CD4-positive, alpha-beta T cell treated with Interleukin-15 for 4 hours (primary cell): ENCODE results near the gene BHLHE23.

Experiments used
- DNase-seq: peaks from one replicate; pipeline ENCODE4 v3.0.0-alpha.2; 2020; ENCODE audit warnings: low spot score

Gene BHLHE23

DNA sequence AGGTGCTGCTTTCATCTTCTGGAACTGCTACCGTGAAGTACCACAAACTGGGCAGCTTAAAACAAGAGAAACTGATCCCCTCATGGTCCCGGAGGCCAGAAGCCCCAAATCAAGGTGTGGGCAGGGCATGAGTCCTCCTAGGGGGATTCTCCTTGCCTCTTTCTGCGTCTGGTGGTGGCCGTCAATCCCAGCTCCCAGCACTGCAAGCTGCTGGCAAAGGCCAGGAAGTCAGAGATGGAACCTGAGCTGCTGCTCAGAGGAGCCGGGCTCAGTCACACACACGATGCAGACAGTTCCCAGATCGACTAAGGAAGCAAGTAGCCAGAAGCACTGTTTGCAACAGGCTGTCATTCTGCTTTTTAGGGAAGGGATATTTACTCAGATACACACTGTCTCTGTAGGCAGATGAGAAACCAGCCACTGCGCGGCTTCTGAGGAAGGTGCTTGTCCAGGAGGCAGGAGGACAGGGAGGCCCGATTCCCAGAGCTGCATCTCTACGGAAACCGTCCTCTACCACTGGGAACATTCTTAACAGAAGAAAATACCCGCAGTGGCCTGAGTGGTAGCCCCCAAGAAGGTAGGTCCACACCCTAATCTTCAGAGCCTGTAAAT lies 15.5 kb downstream of the BHLHE23 start:
- DNase-seq, result no peak

DNA sequence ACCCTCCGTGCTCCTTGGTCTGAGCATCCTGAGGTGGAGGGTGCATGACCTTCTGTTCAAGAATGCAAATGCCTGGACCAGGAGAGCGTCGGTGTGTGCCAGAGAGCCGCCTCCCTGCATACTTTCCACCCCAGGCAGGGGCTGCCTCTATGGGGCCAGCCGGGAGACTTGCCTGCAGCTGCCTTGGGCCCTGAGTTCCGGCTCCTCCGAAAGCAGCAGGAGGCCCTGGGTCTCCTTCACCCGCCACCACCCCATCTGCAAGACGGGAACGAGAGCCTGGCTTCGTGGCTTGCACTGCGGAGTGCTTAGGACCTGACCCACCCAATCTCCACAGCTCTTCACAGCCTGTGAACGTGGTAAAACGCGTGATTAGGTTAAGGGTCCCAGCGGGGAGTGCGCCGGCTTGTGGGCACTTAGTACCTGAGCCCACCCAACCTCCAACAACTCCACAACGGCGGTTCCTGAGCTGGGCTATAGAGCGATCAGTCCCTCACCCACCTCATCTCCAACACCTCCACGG lies 16.4 kb downstream of the BHLHE23 start:
- DNase-seq, result no peak

DNA sequence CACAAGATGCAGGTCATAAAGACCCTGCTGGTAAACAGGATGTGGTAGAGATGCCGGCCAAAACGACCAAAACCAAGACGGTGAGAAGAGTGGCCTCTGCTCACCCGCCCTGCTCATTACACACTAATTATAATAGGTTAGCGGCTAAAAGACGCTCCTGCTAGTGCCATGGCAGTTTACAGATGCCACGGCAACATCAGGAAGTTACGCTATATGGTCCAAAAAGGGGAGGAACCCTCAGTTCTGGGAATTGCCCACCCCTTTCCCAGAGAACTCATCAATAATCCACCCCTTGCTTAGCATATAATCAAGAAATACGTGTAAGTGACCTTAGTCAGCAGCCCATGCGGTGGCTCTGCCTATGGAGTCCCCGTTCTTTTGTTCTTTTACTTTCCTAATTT lies 17.6 kb downstream of the BHLHE23 start:
- peak; percentile 24 for DNase-seq

DNA sequence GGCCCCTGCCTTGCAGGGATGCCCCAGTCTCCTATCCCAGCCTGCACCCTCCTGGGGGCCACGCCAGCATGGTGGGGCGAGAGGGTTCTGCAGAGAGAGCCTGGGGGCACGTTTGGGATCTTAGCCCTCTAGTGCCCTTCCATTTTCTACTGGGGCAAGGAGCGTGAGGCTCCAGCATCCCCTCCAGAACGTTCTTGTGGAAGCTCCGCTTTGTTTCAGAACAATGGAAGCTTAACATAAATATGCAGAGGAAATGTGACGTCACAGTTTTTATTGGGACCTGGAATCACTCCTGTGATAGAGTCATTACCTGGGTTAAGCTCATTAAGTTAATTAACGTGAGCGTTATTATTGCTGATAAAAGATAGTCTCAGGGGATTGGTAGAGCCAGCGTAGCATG lies 19.6 kb downstream of the BHLHE23 start:
- DNase-seq, result no peak

DNA sequence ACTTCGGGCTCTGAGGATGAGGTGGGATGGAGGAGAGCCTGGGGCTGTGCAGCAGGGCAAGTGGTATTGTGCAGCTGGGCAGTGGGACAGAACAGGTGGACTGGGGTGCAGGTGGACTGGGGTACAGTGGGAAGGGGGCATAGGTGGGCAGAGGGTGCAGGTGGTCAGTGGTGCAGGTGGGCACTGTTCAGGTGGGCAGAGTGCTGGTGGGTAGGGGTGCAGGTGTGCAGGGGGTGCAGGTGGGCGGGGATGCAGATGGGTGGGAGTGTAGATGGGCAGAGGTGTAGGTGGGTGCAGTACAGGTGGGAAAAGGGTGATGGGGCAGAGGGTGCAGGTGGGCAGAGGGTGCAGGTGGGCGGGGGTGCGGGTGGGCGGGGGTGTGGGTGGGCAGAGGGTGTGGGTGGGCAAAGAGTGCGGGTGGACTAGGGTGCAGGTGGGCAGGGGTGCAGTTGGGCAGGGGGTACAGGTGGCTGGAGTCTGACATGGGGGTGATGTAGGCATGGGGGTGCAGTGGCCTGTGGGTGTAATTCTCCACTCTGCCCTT lies 20.4 kb downstream of the BHLHE23 start:
- DNase-seq, result no peak

DNA sequence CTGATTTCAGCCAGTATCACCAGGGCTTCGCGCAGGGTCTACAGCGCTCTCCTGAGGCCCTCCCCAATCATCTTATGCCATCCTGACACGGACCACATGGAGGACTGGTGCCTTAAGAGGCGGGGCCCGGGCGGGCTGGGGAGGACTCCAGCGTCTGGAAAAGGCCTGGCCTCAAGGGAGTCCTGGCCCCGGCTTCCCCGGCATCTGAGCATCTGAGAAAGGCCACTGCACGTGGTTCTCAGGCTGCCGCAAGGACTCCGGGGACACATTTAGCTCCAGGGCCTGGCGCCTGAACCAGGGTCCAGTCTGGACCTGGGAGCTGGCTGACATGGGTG lies 21.4 kb downstream of the BHLHE23 start:
- no peak for DNase-seq

DNA sequence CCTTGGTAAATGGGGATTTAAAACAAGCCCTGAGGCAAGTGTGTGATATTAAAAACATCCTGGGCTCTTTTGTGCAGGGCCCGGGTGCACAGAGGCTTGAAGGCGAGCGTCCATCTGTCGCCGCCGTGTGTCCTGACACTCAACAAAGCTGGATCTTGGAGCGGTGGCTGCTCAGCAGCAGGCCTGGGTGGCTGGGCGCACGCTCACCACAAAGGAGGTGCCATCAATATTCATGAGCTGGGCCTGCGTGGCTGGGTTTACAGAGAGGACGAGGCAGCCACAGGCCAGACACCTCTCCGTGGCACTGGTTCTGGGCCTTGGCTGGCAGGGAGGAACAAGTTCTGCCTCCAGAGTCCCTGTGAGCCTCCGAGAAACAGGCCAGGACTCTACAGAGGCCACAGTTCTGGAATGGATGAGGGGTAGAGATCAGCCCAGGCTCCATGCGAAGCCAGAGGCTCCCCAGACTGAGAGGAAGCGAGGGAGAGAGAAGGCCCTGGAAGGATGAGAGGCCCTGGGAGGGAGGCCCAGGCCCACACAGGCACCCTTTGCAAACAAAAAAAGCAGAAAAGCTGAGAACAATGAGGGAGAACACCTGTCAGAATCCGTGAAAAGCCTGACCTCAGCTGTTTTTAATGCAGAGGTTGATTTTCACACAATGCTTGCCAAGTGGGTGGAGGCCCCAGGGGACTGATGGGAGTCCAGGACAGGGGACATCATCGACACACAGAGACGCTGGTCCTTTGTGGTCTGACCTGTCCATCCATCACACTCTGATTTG lies 21.9 kb downstream of the BHLHE23 start:
- no peak for DNase-seq

DNA sequence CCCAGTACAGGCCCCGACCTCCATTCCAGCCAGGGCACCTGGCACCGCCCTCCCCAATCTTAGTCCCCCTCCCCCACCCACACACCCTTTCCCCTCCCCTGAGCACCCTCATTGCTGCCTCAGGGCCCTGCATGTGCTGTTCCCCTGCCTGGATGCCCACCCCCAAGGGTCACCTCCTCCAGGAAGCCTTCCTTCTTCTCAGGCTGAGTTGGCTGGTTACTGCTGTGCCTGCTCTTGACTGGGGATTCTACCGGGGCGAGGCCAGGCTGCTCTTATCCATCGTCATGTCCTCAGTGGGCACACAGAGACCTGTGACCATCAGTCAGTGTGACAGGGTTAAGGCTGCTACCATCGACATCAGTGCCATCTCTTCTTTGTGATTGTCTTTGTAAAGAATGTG lies 23.6 kb downstream of the BHLHE23 start:
- no peak for DNase-seq

DNA sequence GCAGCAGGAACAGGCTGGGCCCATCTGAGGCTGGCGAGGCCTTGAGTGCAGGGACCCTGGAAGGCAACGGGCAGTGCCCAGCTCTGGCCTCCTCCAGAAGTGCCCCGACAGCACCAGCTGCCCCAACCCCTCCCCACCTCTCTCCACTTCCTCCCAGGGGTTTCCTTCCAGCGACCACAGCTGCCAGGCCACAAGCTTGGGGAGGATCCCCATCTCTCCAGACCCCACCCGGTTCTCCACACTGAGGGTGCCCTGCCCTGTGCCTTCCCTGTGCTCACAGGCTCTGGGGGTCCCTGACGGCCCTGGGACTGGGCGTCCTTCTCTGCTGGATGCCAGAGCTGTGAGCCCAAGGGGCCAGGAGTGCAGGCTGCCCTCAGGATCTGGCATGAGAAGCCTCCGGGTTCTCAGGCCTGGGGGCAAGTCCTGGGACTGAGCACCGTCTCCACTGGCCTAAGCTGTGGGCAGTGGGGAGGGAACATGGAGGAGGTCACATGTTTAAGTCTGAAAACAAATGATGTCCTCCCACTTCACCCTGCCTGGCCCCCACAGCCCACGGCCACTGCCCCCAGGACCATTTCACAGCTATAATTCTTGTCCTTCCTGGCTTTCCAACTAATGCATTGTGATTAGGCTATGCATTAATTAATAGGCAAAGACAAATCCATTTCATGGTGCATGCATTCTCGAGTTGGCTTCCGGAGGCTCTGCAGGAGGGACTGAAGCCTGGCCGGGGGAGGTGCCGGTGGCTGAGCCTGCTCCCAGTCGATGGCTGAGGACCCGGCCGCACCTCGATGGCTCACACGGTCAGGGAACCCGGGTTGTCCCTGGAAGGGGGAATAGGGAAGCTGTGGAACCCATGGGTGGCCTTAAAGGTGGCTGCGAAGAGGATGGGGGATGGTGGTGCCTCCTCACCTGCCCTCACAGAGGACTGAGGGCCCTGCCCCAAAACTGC lies 24.4 kb downstream of the BHLHE23 start:
- DNase-seq, result no peak

DNA sequence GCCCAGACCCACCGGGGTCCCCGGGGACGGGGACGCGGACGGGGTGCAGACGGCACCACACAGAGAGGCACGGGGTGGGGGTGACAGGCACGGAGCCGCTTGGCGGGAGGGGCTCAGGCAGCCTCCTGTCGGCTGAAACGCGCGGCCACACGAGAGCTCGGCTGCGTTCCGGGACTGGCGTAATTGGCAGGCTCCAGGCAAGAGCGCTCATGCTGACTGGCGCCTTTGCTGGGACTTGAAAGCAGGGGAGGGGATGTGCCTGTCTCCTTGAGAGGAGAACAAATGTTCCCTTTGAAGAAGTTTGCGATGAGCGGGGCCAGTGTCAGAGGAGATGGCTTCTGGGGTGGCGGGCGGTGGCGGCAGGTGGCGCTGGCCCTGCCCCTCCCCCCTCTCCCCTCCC lies 25.8 kb downstream of the BHLHE23 start:
- DNase-seq, result peak; percentile 15

DNA sequence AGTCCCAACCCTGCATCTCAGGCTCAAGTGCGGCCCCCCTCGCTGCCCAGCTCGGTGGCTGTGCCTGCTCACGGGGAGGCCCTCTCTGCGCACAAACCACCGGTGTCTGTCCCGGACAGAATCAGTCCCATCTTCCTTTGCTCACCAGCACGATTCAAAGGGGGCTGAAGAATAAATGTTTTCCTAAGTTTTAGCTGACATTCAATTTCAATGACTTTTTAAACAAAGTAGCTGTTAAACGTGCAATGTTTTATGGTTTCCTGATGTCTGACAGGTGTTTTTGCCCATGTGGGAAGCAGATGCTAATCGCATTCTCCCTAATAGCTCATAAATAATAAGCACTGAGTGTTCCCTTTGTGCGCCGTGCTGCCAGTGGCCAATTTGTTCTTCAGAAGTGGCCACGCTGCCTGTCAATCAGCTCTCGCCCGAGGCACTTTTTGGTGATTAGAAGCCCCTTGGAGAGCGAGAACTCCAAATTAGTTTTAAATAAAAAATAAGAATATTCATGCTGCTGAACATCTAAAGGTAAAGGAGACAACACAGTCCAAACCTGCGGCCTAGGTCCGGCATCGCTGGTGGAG lies 26.3 kb downstream of the BHLHE23 start:
- no peak for DNase-seq

DNA sequence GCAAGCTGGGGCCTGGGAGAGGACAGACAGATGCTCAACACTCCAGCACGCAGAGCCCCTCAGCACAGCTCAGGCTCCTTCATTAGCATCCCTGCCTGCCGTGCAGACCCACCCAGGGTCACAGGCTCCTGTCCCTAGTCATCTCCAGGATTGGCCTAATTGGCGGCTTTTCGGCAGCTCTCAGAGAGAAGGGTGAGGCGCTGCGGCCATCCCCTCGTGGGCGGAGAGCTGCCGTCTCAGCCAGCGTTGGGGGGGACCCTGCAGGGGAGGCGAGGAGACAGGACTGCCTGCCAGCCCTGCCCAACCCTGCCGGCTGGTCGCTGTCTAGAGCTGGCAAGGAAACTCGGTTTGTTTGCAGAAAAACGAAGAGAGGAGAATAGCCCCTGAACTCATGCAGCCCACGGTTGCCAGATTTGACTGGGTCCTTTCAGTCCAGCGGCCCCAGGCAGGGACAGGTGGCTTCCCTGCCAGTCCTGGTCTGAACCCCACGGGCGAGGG lies 26.8 kb downstream of the BHLHE23 start:
- DNase-seq, result no peak

DNA sequence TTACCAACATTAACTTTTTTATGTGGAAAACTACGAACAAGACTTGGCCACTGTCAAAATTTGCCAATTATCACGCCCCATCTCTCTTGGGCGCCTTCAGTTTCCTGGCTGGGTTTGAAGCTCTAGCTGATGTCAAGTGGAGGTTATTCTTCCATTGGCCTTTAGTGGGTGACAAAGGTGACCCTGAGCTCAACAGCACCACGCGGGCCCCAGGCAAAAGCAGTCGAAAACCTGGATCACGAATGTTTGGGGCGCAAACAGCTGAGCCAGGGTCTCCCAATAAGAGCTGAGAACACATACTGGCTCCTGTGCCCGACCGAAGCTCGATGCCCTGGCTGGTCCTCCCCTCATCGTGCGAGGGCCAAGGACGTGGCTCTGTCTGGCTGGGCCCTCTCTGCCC lies 27.5 kb downstream of the BHLHE23 start:
- DNase-seq, result no peak

DNA sequence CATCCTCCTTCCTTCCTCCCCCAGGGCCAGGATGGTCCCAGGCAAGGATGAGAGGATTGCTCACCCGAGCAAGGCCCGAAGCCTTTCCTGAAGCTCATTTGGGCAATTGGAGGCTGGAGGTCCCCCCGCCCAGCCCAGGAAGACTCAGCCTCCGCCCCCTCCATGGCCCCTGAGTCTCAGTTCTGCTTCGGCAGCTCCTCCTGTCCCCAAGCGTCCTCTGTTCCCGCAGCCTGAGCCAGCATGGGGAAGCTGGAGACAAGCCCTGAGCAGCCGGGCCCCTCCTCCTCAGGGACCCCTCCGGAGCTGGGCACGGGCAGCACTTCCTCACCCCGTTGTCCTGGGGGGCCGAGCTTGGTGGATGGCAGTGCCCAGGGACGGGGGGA lies 28.2 kb downstream of the BHLHE23 start:
- no peak for DNase-seq

DNA sequence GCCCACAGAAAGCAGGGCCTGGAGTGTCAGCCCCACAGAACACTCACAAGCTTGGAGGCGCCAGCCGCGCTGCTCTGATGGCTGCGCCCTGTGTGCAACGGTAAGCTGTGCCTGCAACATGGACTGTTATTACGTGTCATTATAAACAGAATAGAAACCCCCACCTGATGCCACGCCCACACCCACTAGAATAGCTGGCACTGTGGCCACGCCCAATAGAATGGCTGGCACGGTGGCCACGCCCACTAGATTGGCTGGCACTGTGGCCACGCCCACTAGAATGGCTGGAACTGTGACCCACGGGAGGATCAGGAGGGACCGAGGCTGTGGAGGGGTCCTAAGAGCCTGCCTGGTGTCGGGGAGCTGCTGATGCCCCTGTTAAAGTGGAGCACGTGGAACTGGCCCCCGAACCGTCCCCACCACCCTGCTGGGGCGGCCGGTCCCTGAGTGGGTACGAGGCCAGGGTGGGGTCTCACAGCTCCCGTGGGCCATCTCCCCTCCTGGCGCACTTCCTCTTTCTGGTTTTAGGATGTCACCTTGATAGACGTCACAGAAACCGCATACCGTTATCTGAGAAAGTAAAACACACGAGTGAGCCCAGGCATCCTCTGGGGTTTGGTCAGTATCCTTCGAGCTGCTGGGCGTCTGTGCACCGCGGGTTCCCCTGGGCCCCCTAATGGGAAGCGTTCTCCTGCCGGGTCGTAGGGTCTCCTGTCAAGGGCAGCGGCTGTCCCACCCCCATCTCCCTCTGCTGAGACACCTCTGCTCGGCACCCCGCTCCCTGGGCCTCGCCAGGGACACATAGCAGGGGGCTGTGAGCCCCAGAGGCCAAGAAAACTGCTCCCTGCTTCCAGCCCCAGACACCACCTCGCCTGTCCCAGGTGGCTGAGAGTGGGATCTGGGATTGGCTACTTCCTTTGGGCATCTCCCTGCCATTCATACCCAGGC lies 28.9 kb downstream of the BHLHE23 start:
- peak; percentile 83 for DNase-seq

DNA sequence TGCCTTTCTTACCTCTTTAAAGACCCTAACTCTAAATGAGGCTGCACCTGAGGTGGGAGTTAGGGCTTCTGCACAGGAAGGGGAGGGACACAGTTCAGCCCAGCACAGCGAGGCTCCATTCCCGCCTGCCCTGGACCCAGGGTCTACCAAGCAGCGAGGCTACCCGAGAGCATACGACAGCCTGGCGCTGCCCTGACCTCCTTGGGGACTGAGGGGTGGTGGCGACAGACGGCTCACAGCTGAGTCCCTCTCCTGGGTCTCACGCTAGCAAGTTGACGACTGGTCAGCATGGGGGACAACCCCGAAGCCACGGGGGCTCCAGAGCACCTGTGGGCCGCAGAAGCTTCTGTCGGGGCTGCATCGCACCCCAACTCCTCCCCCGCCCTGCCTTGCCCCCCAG lies 29.9 kb downstream of the BHLHE23 start:
- DNase-seq, result no peak

DNA sequence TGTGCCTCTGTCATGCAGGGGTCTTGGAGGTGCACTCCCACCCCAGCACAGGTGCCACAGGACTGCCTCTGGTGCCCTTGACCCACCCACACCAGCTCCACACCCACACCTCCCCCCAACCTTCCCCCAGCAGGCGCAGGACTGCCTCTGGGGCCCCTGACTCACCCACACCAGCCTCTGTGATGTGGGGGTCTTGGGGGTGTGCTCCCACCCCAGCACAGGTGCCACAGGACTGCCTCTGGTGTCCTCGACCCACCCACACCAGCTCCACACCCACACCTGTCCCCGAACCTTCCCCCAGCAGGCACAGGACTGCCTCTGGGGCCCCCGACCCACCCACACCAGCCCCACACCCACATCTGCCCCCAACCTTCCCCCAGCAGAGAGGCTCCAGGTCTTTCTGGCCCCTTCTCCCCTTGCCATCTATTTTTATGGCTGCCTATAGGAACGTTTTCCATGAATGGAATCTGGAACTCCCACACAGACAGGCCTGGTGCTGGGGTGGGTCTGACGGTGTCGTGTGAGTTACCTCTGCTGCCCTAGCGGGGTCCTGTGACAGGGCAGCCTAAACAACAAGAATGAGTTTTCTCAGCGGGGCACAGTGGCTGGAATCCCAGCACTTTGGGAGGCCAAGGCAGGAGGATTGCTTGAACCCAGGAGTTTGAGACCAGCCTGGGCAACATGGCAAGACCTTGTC lies 30.8 kb downstream of the BHLHE23 start:
- DNase-seq, result no peak

DNA sequence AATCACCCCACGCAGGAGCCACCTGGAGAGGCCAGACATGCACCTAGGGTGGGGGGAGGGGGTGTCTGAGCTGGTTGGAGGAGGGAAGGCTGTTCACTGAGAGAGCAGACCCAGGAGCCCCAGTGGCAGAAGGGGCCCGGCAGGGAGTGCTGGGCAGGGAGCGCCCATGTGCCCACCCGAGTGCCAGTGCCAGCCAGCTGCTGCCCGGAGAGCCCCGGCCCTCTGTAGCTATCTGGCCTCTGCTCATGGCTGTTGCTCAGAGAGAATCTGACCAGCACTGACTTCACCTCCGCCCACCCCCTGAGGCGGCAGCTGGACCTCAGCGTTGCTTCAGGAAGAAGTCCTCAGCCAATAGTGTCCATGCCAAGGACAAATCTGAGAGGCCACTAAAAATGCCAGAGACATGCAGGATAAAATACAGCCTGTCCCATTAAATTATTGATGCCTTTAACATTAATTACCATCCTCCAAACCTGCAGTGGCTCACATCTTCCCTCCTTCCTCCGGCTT lies 31.5 kb downstream of the BHLHE23 start:
- DNase-seq, result no peak

DNA sequence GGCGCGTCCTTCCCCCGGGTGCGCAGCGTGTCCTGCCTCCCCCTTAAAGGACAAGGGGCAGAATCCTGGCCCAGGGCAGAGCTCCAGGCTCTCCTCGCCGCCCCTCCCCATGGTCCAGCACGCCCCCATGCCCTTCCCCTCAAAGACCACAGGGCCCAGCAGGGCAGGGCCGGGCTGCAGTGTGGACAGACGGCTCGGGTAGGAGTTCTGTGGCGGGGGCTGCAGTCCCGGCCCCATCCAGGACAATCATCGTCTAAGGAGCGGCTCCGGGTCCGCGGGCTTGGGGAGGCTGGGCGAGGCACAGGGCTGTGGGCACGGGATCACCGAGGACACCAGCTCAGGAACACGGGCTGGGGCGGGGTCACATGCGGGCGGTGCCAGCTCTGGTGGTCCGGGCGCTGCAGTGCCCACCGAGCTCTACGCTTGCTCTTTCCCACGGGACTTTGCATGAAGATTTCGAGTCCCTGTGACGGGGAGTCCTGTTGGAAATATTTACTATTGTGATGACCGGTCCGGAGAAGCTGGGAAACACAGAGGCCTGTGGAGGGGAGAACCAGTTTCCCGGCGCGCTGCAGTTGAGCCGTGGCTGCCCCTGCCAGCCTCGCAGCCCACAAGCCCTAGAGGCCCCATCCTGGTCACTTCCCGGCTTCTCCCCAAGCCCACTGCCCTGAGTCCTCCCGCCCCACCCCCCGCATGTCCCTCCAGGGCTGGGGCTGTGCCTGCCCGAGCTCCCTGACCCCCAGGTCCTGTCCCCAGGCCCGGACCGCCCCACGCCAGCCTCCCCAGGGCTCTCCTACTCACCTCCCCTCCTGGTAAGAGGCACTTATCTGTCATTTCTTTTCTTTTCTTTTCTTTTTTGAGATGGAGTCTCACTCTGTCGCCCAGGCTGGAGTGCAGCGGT lies 33.7 kb downstream of the BHLHE23 start:
- DNase-seq, result no peak
